ENCODE data around the gene MYOM3. TPM values are rescaled to one million over a fixed set of nuclear protein-coding genes. Genes with fewer than 3 reads are reported as not detected.

The MYOM3 gene
- total RNA-seq, 1 experiment from 2014 or later: 7.9 TPM

- TF ChIP-seq CTCF (IDR thresholded peaks at IDR 0.05 in 2 of 3, conservative IDR thresholded peaks at IDR 0.05 in 1 of 3; ENCODE audit: borderline replicate concordance in 1 of 3, insufficient read depth in 1 of 3, low read depth in 2 of 3, low read length in 2 of 3) (no peak), MAX (IDR thresholded peaks at IDR 0.05) (no peak)
These were observed 44.8 kb upstream of the MYOM3 start (continued) for GRCh38 chr1:24156542-24157260.

- Histone ChIP-seq H3K9me3 (ENCODE audit: control insufficient read depth in 1 of 2, insufficient read depth in 1 of 2, low read depth in 1 of 2, low read length in 2 of 2) (no peaks in the 10 kb centered on the region), H4K20me1 (ENCODE audit: insufficient read depth) (no peaks in the 10 kb centered on the region), H3K4me3 (replicated peaks in 1 of 2; ENCODE audit: low read depth in 1 of 2, low read length in 2 of 2) (no peak overlapping the region), H3K4me1 (ENCODE audit: control insufficient read depth in 1 of 2, insufficient read depth in 2 of 2, low read length in 2 of 2) (peaks cover 0 to 8% of the 10 kb centered on the region in 2 experiments; a peak in 3 of 4 replicates), H3K27ac (ENCODE audit: low read depth, low read length) (no peak overlapping the region), H3K36me3 (ENCODE audit: control insufficient read depth in 1 of 2, insufficient read depth in 2 of 2, low read length in 2 of 2) (peaks cover 0 to 4% of the 10 kb centered on the region in 2 experiments; a peak in 2 of 4 replicates), H3K79me2 (ENCODE audit: insufficient read depth, low read length) (no peaks in the 10 kb centered on the region), H3K4me2 (ENCODE audit: low read length) (no peak overlapping the region), H2AFZ (ENCODE audit: low read depth, low read length, poor library complexity, severe bottlenecking) (no peak overlapping the region), H3K9me2 (ENCODE audit: insufficient read depth) (no peaks in the 10 kb centered on the region), H3K27me3 (ENCODE audit: insufficient read depth, low read length) (no peaks in the 10 kb centered on the region), H3K9ac (ENCODE audit: low read length) (no peak overlapping the region)
- BruUV-seq (replicated peaks): no TSS peak
- CTCF ChIA-PET: interaction anchor here (1.1 to 1.5 kb wide), 4 partner anchors 44 to 260 kb away, joined by 3 to 6 read pairs (median 4); partner anchors contain the start of gene NIPAL3
- DNase-seq (ENCODE audit: low read depth, low spot score) (peak; percentile 19), ATAC-seq (peak; percentile 59)
- RAD21 ChIA-PET (ENCODE audit: low non-redundant PET in 1 of 2, low total read pairs in 2 of 2, uncharacterized antibody in 2 of 2, unreplicated experiment in 2 of 2): interaction anchor here (0.6 kb wide), 2 partner anchors 236 to 510 kb away, joined by 3 read pairs; no protein-coding TSS in a partner anchor
- TF ChIP-seq CTCF (IDR thresholded peaks at IDR 0.05 in 2 of 3, conservative IDR thresholded peaks at IDR 0.05 in 1 of 3; ENCODE audit: borderline replicate concordance in 1 of 3, insufficient read depth in 1 of 3, low read depth in 2 of 3, low read length in 2 of 3) (peak; percentile 32 to 69 (median 65); a peak in 5 of 6 replicates), EGR1 (IDR thresholded peaks at IDR 0.05; ENCODE audit: low read depth) (no peak), YY1 (IDR thresholded peaks at IDR 0.05; ENCODE audit: extremely low read depth, insufficient replicate concordance, low read depth, low read length) (no peak), RAD21 (IDR thresholded peaks at IDR 0.05; ENCODE audit: low read depth) (0 out of 2 replicates have a peak, but pooled peaks have one; percentile 19), CEBPB (IDR thresholded peaks at IDR 0.05; ENCODE audit: low read depth) (no peak)
- POLR2A ChIA-PET: no interaction called here
- intact Hi-C loops (cut with micrococcal nuclease): no loop called here
These were observed 43.3 kb upstream of the MYOM3 start for GRCh38 chr1:24155011-24155782.
